C4-2B (cell line): ENCODE results near the gene SEPTIN12.

ENCODE experiments used
- ZFX ChIP-seq: fragments of 450-650 bp; IDR thresholded peaks from 2 replicates; pipeline ENCODE4 v1.6.1; 2017
- TF ChIP-seq, protein P1 (sequence below): fragments of 450-650 bp; conservative IDR thresholded peaks from 2 replicates; pipeline ENCODE4 v1.5.1; 2017; ENCODE audit warnings: mild to moderate bottlenecking

DNA sequence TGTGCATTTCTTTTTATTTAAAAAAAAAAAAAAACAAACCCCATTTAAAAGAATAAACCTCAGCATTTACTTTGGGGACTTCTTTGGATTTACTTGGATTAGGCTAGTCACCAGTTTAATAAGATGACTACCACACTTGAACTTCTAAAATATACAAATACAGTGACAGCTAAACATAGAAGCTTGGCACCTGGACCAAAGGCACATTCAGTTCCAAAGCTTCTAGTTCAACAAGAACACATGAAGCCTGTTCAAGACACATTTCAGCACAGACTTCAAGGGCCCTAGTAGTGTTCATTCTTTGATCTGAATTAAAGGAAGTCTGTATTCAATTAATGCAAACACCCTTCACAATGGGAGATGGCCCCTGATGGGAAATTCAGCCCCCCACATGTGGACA is 25.9 kb upstream of the SEPTIN12 start:
- TF ChIP-seq, protein P1, sequence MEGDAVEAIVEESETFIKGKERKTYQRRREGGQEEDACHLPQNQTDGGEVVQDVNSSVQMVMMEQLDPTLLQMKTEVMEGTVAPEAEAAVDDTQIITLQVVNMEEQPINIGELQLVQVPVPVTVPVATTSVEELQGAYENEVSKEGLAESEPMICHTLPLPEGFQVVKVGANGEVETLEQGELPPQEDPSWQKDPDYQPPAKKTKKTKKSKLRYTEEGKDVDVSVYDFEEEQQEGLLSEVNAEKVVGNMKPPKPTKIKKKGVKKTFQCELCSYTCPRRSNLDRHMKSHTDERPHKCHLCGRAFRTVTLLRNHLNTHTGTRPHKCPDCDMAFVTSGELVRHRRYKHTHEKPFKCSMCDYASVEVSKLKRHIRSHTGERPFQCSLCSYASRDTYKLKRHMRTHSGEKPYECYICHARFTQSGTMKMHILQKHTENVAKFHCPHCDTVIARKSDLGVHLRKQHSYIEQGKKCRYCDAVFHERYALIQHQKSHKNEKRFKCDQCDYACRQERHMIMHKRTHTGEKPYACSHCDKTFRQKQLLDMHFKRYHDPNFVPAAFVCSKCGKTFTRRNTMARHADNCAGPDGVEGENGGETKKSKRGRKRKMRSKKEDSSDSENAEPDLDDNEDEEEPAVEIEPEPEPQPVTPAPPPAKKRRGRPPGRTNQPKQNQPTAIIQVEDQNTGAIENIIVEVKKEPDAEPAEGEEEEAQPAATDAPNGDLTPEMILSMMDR, result no peak
- no peak for TF ChIP-seq ZFX
